Lower leg skin (tissue), 4 donors: ENCODE measurements around the gene CASP5. TPM values are rescaled to one million over a fixed set of nuclear protein-coding genes. Genes with fewer than 3 reads are reported as not detected.

Source experiments
- DNase-seq, 2 donors: peaks; one replicate each; pipeline ENCODE4 v3.0.0-alpha.2; 2019; ENCODE audit warnings: low spot score in 2 of 2
- H3K4me3 ChIP-seq: fragments of 200-600 bp; sonication (generic); 2 replicates; pipeline ENCODE4 v1.5.1; 2017; ENCODE audit warnings: mild to moderate bottlenecking, low read depth; ENCODE audit not compliant: poor library complexity, severe bottlenecking
- CTCF ChIP-seq, 3 donors: fragments of 450-650 bp; IDR thresholded peaks; one replicate each; pipeline ENCODE4 v1.5.1; 2016; ENCODE audit warnings: antibody characterized with exemption in 3 of 3, mild to moderate bottlenecking in 3 of 3, moderate library complexity in 2 of 3
- POLR2A ChIP-seq, 2 donors: fragments of 450-650 bp; IDR thresholded peaks; one replicate each; pipeline ENCODE4 v1.6.1; 2016 to 2017; ENCODE audit warnings: antibody characterized with exemption in 2 of 2, mild to moderate bottlenecking in 1 of 2, moderate library complexity in 1 of 2
- WGBS, 2 donors: methylation state at CpG; one replicate each; pipeline ENCODE4 v1.1.5; 2018; 5-methylcytosine and 5-hydroxymethylcytosine counted together
- intact Hi-C: fragments of 100-400 bp; cut with DNase I; formaldehyde crosslinking; loops from one replicate; pipeline ENCODE4 v1.15.0; 2023; ENCODE audit warnings: low total_unique reads
- total RNA-seq, 4 donors: library from RNA; depleted of rRNA; stranded (reverse); fragments of >200 nt; gene quantifications; one replicate each; pipeline ENCODE4 v1.1.0, GENCODE V29; 2016

CASP5 gene
- total RNA-seq, 4 donors from 2014 or later = 0.21 TPM; not detected in 3

GRCh38 chr11:104946907-104947306 is 76.1 kb downstream of the CASP5 start:
- intact Hi-C loops = no loop called here
- H3K4me3 ChIP-seq = no peak overlapping the region
- DNase-seq = no peak
- TF ChIP-seq POLR2A (IDR thresholded peaks at IDR 0.05) = no peak
- no peak for TF ChIP-seq CTCF (IDR thresholded peaks at IDR 0.05)
- 8 to 12% methylated on average over 2 of the region's 2 CpGs for WGBS, 2 donors

Other genes with a start within 250 kb of the CASP5 start
- 1 to 10 TPM in 1 of 4 donors, under 1 TPM in 2, not detected in 1; 0.64 to 1.1 (median 0.84) TPM for gene CASP12, start 124.7 kb downstream of the CASP5 start, total RNA-seq
- gene CASP4, start 54.6 kb downstream of the CASP5 start, total RNA-seq = 100 to 1,000 TPM in 3 of 4 donors, 10 to 100 TPM in 1; 86.3 to 124 (median 110) TPM
- gene CASP1, start 12.0 kb upstream of the CASP5 start, total RNA-seq = 10 to 100 TPM; 17.8 to 31.6 (median 22.5) TPM
- 1 to 10 TPM; 3.8 to 9.0 (median 4.4) TPM for gene CARD16, start 22.2 kb upstream of the CASP5 start, total RNA-seq
- 10 to 100 TPM in 3 of 4 donors, 1 to 10 TPM in 1; 4.6 to 13.9 (median 13.1) TPM for gene CARD18, start 116.6 kb upstream of the CASP5 start, total RNA-seq